Large intestine (tissue), 3 donors: ENCODE measurements around the gene RBM17. TPM values are rescaled to one million over a fixed set of nuclear protein-coding genes. Genes with fewer than 3 reads are reported as not detected.

Experiments used
- DNase-seq, 2 donors: peaks; one replicate each; pipeline versions ENCODE4 v3.0.0 to v3.0.0-alpha.2; 2013
- H3K27ac ChIP-seq: one replicate; pipeline ENCODE4 v1.5.1; 2013; ENCODE audit warnings: low read length
- H3K27me3 ChIP-seq: 2 replicates; pipeline ENCODE4 v1.6.1; 2013; ENCODE audit warnings: low read length; ENCODE audit not compliant: control insufficient read depth, insufficient read depth
- H3K36me3 ChIP-seq: 2 replicates; pipeline ENCODE4 v1.6.1; 2013; ENCODE audit warnings: low read length; ENCODE audit not compliant: control insufficient read depth, insufficient read depth
- H3K4me1 ChIP-seq: one replicate; pipeline ENCODE4 v1.6.1; 2013; ENCODE audit warnings: low read length; ENCODE audit not compliant: control insufficient read depth, insufficient read depth
- H3K4me3 ChIP-seq: one replicate; pipeline ENCODE4 v1.5.1; 2013; ENCODE audit warnings: low read length
- H3K9me3 ChIP-seq: one replicate; pipeline ENCODE4 v1.6.1; 2013; ENCODE audit warnings: mild to moderate bottlenecking, low read depth, low read length, moderate library complexity; ENCODE audit not compliant: control insufficient read depth
- WGBS: methylation state at CpG from one replicate; pipeline ENCODE4 v1.1.5; 2013; ENCODE audit warnings: low lambda C conversion rate; ENCODE audit not compliant: insufficient coverage; 5-methylcytosine and 5-hydroxymethylcytosine counted together
- polyA plus RNA-seq: library from polyadenylated mRNA; unstranded; fragments of 120-200 nt; gene quantifications from one replicate; pipeline ENCODE4 v1.2.1, GENCODE V29; 2013

Gene RBM17
- polyA plus RNA-seq, 1 donor, result 125 TPM

DNA sequence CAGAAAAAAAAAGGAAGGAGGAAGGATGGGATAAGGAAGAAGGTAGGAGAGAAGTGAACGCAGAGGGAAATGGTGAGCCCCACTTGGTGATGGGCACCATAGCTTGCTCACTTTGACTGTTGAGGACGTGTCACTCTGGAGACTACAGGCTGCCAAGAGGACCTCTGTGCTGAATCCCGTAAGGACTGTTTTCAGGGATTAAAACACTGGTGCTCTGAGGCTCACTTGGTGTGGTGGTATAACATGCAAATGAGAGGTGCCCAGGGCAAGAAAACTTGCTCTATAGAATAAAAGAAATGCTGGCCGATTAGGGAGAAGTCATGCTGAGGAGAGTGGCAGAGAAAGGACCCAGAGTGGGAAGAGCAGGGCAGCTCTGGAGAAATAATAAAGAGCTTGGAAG lies 21.4 kb upstream of the RBM17 start:
- Histone ChIP-seq H3K27me3 (peaks cover 10% of the 10 kb centered on the region), H3K36me3 (no peaks in the 10 kb centered on the region), H3K9me3 (no peaks in the 10 kb centered on the region), H3K27ac (no peak overlapping the region), H3K4me1 (no peaks in the 10 kb centered on the region), H3K4me3 (no peak overlapping the region)
- WGBS, result no CpG with 5 or more reads among the region's 4 CpGs
- no peak for DNase-seq

DNA sequence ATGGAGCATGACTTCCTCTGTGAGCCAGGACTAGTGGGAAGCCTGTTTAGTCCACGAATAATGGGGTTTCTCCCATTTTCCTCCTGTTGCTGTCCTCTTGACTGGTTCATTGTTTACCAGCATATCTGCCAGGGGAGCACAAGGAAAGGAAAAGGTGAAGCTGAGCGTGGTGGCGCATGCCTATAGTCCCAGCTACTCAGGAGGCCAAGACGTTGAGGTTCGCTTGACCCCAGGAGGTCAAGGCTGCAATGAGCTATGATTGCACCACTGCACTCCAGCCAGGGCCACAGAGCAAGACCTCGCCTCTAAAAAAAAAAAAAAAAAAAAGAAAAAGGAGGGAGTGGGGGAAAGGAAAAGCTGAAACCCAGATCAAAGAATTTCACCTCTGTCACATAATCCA lies 20.8 kb upstream of the RBM17 start:
- H3K27ac ChIP-seq, result no peak overlapping the region
- 67% methylated on average over 1 of the region's 6 CpGs for WGBS

DNA sequence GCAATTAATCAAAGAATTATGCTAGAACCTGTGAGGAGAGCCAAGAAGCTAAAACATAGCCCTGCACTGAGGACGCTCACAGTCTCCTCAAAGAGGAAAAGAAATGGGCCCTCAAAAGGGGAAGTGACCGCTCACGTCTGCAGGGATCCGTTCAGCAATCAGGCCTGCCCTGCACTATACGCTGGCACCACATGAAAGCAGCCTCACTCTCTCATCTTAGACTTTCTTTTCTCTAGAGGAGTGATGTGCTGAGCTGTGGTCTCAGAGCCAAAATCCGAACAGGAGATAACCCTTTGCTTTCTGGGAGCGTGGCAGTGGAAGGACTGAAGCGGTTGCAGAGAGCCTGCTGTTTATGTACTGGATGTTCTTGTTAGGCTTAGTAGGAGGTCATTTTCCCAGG lies 20.4 kb upstream of the RBM17 start:
- Histone ChIP-seq H3K4me1 (no peaks in the 10 kb centered on the region), H3K9me3 (no peaks in the 10 kb centered on the region)
- DNase-seq, result no peak

More for the DNA sequence above, 20.8 kb upstream of the RBM17 start:
- H3K4me1 ChIP-seq, result no peaks in the 10 kb centered on the region
- H3K9me3 ChIP-seq, result no peaks in the 10 kb centered on the region
- no peak for DNase-seq
- H3K4me3 ChIP-seq, result no peak overlapping the region
- H3K36me3 ChIP-seq, result no peaks in the 10 kb centered on the region
- H3K27me3 ChIP-seq, result peaks cover 10% of the 10 kb centered on the region

DNA sequence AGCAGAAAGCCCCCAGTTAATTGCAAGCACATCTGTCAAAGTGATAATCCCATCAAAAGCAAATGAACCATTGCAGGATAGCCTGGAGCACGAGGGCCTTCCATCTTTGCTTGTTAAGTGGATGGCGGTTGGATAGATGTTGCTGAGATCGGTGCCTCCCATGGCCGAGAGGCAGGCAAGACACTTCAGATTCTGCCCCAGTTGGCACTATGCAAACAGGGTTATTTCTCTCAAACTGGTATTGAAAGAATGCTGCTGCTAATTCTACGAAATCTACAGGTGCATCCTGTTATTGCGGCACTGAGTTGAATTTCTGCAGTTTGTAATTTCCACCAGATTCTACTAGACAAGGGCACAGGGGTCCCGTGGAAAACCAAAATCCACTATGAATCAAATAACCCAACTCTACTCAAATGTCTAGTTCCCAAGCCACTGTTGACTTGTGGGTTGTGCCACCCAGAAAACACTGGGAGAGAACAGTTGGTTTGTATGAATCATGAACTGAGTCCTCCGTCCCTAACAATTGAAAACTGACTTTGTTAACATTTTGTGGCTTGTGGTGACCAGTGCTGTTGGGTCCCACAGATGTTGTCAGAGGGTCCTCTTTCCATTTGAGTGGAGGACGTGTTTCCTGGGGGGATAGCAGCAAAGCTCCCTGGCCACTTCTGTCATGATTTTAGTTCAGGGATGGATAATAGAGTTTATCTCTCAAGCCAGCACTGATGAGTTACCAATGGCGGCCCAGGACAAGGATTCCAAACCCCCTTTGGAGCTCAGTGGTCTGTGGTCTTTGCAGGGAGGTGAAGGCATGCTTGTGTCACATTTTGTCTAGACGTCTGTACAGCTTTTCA lies 19.5 kb upstream of the RBM17 start:
- Histone ChIP-seq H3K4me1 (no peaks in the 10 kb centered on the region), H3K36me3 (no peaks in the 10 kb centered on the region), H3K27ac (no peak overlapping the region), H3K9me3 (no peaks in the 10 kb centered on the region), H3K27me3 (peaks cover 10% of the 10 kb centered on the region), H3K4me3 (no peak overlapping the region)
- no peak for DNase-seq
- no CpG with 5 or more reads among the region's 11 CpGs for WGBS

More for the DNA sequence above, 20.4 kb upstream of the RBM17 start:
- Histone ChIP-seq H3K27ac (no peak overlapping the region), H3K4me3 (no peak overlapping the region), H3K36me3 (no peaks in the 10 kb centered on the region), H3K27me3 (peaks cover 10% of the 10 kb centered on the region)
- no CpG with 5 or more reads among the region's 8 CpGs for WGBS

- WGBS, result no CpG with 5 or more reads among the region's 5 CpGs
- Histone ChIP-seq H3K27ac (no peak overlapping the region), H3K27me3 (peaks cover 10% of the 10 kb centered on the region), H3K36me3 (no peaks in the 10 kb centered on the region), H3K4me3 (no peak overlapping the region), H3K9me3 (no peaks in the 10 kb centered on the region), H3K4me1 (no peaks in the 10 kb centered on the region)
- DNase-seq, result no peak
These were observed 18.2 kb upstream of the RBM17 start for GRCh38 chr10:6070660-6071059.

DNA sequence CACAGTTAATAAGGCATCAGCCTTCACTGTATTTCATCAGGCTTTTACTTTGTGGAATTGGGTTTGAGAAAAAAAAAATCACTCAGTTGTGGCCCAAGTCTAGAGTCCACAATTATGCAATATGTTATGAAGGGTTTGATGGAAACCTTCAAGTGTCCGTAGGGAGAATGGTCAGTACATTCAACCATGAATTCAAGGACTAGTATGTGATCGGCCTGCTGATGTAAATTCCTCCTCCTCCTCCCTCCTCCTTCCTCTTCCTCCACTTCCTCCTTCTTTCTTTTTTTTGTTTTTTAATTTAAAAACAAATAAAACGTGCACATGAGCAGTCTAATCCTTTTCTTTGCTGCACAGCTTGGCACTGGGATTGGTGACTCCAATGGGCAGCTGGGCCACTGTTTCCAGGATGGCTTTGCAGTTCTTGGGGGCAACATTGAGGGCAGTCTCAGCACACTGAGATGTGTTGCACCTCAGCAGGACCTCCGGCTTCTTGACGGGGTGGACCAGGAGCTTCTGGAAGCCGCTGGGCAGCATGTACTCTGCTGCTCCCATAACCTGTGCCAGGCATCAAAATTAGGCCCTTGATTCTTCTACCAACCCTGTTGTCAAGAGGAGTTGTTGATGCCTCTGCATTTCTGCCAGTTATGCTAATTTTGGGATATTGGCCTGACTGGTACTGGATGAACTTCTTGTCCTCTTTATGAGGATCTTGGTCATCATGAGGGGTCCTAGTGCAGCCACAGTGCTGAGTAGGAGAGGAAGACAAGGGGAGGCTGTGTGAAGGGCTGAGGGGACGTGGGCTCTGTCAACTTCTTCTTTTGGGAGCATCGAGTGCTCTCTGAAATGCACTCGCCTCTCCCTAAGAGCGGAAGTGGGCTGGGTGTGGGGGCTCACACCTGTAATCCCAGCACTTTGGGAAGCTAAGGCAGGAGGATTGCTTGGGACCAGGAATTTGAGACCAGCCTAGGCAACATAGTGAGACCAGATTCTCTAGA lies 17.4 kb upstream of the RBM17 start:
- no peaks in the 10 kb centered on the region for H3K36me3 ChIP-seq
- H3K27me3 ChIP-seq, result peaks cover 10% of the 10 kb centered on the region
- H3K27ac ChIP-seq, result no peak overlapping the region
- 49% methylated on average over 3 of the region's 10 CpGs for WGBS
- H3K4me3 ChIP-seq, result no peak overlapping the region
- no peaks in the 10 kb centered on the region for H3K4me1 ChIP-seq
- DNase-seq, result no peak
- H3K9me3 ChIP-seq, result no peaks in the 10 kb centered on the region

GRCh38 chr10:6072215-6072934 lies 16.5 kb upstream of the RBM17 start:
- no peak overlapping the region for H3K4me3 ChIP-seq
- no peaks in the 10 kb centered on the region for H3K36me3 ChIP-seq
- no peak overlapping the region for H3K27ac ChIP-seq
- H3K27me3 ChIP-seq, result peaks cover 16% of the 10 kb centered on the region
- no peak for DNase-seq
- WGBS, result 84% methylated on average over 5 of the region's 13 CpGs
- H3K9me3 ChIP-seq, result no peaks in the 10 kb centered on the region
- H3K4me1 ChIP-seq, result no peaks in the 10 kb centered on the region

GRCh38 chr10:6074489-6075301 lies 14.1 kb upstream of the RBM17 start:
- H3K4me3 ChIP-seq, result no peak overlapping the region
- H3K36me3 ChIP-seq, result no peaks in the 10 kb centered on the region
- WGBS, result 63% methylated on average over 4 of the region's 17 CpGs
- H3K9me3 ChIP-seq, result no peaks in the 10 kb centered on the region
- H3K4me1 ChIP-seq, result no peaks in the 10 kb centered on the region
- no peak overlapping the region for H3K27ac ChIP-seq
- H3K27me3 ChIP-seq, result peaks cover 8% of the 10 kb centered on the region
- no peak for DNase-seq

DNA sequence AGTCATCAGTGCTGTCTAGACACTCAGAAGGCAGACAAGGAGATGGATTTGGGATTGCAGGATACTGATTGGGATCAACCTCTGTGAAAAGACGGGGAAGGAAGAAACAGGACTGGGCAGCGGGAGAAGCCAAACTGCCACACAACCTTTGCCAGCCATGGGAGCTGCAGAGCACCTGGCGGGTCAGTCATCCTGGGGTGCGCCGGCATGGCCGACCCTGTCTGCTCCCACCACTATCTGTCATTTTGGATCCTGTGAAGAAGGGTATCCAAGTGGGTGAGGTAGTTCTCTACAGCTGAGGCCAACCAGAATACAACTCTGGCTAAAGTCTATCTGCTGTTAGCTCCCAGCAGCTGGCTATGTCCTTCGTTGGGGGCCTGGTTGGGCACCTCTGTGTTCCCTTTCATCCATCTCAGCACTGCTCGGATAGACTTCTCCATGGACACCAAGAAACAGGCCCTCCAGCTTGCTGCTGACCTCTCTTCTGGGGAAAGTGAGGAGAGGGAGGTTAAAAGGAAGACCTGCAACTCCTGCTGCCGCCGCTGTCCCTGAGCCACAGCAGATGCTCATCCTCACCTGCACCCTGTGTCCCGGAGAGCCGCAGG lies 11.7 kb upstream of the RBM17 start:
- H3K4me3 ChIP-seq, result no peak overlapping the region
- H3K36me3 ChIP-seq, result no peaks in the 10 kb centered on the region
- H3K9me3 ChIP-seq, result no peaks in the 10 kb centered on the region
- no peak overlapping the region for H3K27ac ChIP-seq
- H3K27me3 ChIP-seq, result peaks cover 13% of the 10 kb centered on the region
- WGBS, result no CpG with 5 or more reads among the region's 12 CpGs
- no peaks in the 10 kb centered on the region for H3K4me1 ChIP-seq
- DNase-seq, result no peak
